Thyroid gland (tissue), 4 donors: ENCODE data around the gene PODN. TPM values are rescaled to one million over a fixed set of nuclear protein-coding genes. Genes with fewer than 3 reads are reported as not detected.

Source experiments
- DNase-seq, 2 donors: peaks; one replicate each; pipeline ENCODE4 v3.0.0-alpha.2; 2019
- H3K27ac ChIP-seq, 3 donors: fragments of 200-600 bp; sonication (generic); 1 replicate in 2 of 3; 2 replicates in 1 of 3; pipeline ENCODE4 v1.5.1; 2016 to 2019; ENCODE audit warnings: mild to moderate bottlenecking in 1 of 3, moderate library complexity in 1 of 3
- H3K27me3 ChIP-seq: fragments of 200-600 bp; sonication (generic); one replicate; pipeline ENCODE4 v1.5.1; 2019
- H3K36me3 ChIP-seq, 2 donors: fragments of 200-600 bp; sonication (generic); one replicate each; pipeline ENCODE4 v1.5.1; 2016 to 2019
- H3K4me1 ChIP-seq, 2 donors: fragments of 200-600 bp; sonication (generic); one replicate each; pipeline ENCODE4 v1.5.1; 2017 to 2019
- H3K4me3 ChIP-seq, 3 donors: fragments of 200-600 bp; sonication (generic); replicated peaks in 1 of 3; 1 replicate in 2 of 3; 2 replicates in 1 of 3; pipeline ENCODE4 v1.5.1; 2016; ENCODE audit warnings: mild to moderate bottlenecking in 1 of 3
- H3K9me3 ChIP-seq: fragments of 200-600 bp; sonication (generic); one replicate; pipeline ENCODE4 v1.5.1; 2017
- POLR2A ChIP-seq, 2 donors: fragments of 450-650 bp; IDR thresholded peaks; one replicate each; pipeline ENCODE4 v1.6.1; 2017; ENCODE audit warnings: antibody characterized with exemption in 2 of 2, mild to moderate bottlenecking in 2 of 2, moderate library complexity in 1 of 2
- WGBS, 2 donors: methylation state at CpG; one replicate each; pipeline ENCODE4 v1.1.5; 2017; 5-methylcytosine and 5-hydroxymethylcytosine counted together
- intact Hi-C: fragments of 100-400 bp; cut with DNase I; formaldehyde crosslinking; loops from one replicate; pipeline ENCODE4 v1.15.1; 2023
- total RNA-seq, 4 donors: library from RNA; depleted of rRNA; stranded (reverse); fragments of >200 nt; gene quantifications; one replicate each; pipeline ENCODE4 v1.2.3, GENCODE V29; 2016
- TF ChIP-seq, protein P1 (sequence below), 6 experiments: fragments of 200-600 bp in 3 of 6; fragments of 450-650 bp in 3 of 6; sonication (generic) in 3 of 6; IDR thresholded peaks; one replicate each; pipeline ENCODE4 v1.5.1; 2016 to 2019; ENCODE audit warnings: antibody characterized with exemption in 6 of 6, mild to moderate bottlenecking in 2 of 6, inconsistent platforms in 1 of 6, moderate library complexity in 1 of 6

The PODN gene
- total RNA-seq, 4 donors from 2014 or later = 80.8 to 125 (median 101) TPM

DNA sequence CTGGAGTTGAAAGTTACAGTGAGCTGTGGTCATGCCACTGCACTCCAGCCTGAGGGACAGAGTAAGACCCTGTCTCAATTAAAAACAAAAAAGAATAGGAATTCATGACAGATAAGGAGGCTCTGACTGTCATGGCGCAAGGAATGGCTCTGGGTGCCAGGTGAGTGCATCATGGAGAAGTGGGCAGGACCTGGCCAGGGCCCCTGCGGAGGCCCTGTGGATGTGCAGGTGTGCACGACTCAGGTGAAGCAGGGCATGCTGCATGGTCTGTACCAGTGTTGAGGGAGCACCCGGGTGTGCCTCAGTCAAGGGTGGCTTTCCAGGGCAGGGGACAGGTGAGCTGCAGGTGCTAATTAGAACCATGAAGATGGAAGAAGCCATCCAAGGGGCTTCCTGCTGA is 66.4 kb downstream of the PODN start:
- intact Hi-C loops = no loop called here
- no peak overlapping the region for H3K4me3 ChIP-seq
- H3K36me3 ChIP-seq = no peaks in the 10 kb centered on the region
- no peak for TF ChIP-seq POLR2A (IDR thresholded peaks at IDR 0.05)
- TF ChIP-seq, protein P1, sequence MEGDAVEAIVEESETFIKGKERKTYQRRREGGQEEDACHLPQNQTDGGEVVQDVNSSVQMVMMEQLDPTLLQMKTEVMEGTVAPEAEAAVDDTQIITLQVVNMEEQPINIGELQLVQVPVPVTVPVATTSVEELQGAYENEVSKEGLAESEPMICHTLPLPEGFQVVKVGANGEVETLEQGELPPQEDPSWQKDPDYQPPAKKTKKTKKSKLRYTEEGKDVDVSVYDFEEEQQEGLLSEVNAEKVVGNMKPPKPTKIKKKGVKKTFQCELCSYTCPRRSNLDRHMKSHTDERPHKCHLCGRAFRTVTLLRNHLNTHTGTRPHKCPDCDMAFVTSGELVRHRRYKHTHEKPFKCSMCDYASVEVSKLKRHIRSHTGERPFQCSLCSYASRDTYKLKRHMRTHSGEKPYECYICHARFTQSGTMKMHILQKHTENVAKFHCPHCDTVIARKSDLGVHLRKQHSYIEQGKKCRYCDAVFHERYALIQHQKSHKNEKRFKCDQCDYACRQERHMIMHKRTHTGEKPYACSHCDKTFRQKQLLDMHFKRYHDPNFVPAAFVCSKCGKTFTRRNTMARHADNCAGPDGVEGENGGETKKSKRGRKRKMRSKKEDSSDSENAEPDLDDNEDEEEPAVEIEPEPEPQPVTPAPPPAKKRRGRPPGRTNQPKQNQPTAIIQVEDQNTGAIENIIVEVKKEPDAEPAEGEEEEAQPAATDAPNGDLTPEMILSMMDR (IDR thresholded peaks at IDR 0.05) = no peak
- H3K4me1 ChIP-seq = peaks cover 0 to 5% of the 10 kb centered on the region in 2 donors
- DNase-seq = no peak
- H3K9me3 ChIP-seq = no peaks in the 10 kb centered on the region
- H3K27me3 ChIP-seq = no peaks in the 10 kb centered on the region
- WGBS, 2 donors = 94 to 100% methylated on average over 1 to 4 of the region's 4 CpGs
- no peak overlapping the region for H3K27ac ChIP-seq

DNA sequence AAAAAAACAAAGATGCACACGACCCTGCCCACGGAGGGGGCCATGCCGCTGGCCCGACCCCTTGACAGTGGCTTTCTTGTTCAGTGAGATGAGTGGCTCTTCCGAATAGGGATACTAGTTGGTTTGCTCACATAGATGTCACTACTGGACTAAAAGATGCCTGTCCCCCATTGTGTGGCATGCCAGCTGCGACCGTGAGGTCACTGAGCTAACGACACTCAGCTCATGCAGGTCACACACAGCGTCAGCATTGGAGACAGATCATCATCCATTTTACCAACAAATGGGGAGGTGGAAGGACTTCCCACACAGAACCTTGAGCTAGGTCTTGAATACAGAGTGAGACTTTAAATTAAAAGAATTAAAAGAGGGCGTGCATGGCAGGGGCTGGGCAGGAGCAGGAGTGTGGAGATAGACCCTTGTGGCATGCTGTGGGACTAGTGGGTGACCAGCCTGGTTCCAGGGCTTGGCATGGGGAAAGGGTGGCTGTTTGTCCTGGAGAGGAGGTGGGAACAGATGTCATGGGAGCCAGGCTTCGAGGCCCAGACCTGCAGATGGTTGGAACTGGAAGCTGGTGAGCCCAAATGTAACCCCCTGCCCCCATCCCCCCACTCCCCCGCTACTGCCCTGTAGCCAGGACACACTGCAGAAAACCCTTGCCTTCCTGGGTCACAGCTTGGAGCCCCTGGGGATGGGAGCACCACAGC is 68.0 kb downstream of the PODN start:
- WGBS, 2 donors = 70 to 73% methylated on average over 10 to 12 of the region's 12 CpGs
- no peak for DNase-seq
- H3K27ac ChIP-seq = no peak overlapping the region
- H3K4me1 ChIP-seq = no peaks in the 10 kb centered on the region
- TF ChIP-seq, protein P1 (IDR thresholded peaks at IDR 0.05) = no peak
- no peak for TF ChIP-seq POLR2A (IDR thresholded peaks at IDR 0.05)
- H3K9me3 ChIP-seq = no peaks in the 10 kb centered on the region
- intact Hi-C loops = no loop called here
- H3K36me3 ChIP-seq = no peaks in the 10 kb centered on the region
- H3K27me3 ChIP-seq = no peaks in the 10 kb centered on the region
- no peak overlapping the region for H3K4me3 ChIP-seq

DNA sequence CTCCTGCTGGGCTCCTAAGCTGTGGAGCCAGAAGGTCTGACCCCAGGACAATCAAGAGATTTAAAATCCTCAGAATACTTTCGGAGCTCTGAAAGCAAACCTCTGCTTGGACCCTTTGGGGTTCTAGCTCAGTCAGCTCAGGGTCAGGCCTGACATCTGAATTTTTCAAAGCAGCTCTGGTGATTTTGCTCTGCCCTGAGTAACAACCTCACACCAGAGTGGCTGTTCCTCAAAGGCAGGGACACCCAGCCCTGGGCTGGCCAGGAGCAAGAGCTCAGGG is 68.5 kb downstream of the PODN start:
- H3K27me3 ChIP-seq = no peaks in the 10 kb centered on the region
- no peak overlapping the region for H3K4me3 ChIP-seq
- no peaks in the 10 kb centered on the region for H3K36me3 ChIP-seq
- no peak for DNase-seq
- intact Hi-C loops = no loop called here
- 100% methylated on average over 1 of the region's 1 CpG for WGBS, 2 donors
- H3K4me1 ChIP-seq = no peaks in the 10 kb centered on the region
- H3K27ac ChIP-seq = no peak overlapping the region
- no peaks in the 10 kb centered on the region for H3K9me3 ChIP-seq
- TF ChIP-seq, protein P1 (IDR thresholded peaks at IDR 0.05) = no peak
- TF ChIP-seq POLR2A (IDR thresholded peaks at IDR 0.05) = no peak

DNA sequence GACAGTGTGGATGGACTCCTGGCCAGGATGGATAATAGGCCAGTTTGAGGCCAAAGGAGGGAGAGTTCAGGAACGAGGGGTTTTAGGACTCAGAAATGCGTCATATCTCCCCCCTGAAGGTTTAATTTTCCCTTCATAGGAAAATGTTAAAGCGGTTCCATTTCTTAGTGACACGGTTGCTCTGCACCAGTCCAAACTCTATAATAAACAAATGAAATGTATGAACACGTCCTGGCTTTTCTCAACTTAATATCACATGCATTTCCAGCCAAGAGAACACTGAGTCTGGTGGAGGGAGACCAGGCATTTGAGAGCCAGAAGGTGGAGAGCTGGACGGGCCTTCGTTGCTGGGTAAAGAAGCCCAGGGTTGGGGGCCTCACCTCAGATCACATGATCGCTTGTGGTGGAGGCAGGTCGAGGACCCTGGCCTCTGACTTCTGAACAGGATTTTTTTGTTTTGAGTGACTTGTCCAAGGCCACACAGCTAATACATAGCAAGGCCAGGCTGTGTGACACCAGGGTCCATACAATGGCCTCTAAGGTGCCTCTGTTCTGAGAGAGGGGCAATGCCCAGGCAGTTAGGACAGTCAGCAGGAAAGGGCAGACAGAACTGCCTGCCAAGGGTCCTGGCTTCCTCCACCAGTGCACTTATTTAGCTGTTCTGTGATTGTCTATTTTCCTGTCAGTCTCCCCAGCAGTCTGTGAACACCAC is 69.0 kb downstream of the PODN start:
- 78 to 85% methylated on average over 9 of the region's 9 CpGs for WGBS, 2 donors
- TF ChIP-seq, protein P1 (IDR thresholded peaks at IDR 0.05) = no peak
- TF ChIP-seq POLR2A (IDR thresholded peaks at IDR 0.05) = no peak

DNA sequence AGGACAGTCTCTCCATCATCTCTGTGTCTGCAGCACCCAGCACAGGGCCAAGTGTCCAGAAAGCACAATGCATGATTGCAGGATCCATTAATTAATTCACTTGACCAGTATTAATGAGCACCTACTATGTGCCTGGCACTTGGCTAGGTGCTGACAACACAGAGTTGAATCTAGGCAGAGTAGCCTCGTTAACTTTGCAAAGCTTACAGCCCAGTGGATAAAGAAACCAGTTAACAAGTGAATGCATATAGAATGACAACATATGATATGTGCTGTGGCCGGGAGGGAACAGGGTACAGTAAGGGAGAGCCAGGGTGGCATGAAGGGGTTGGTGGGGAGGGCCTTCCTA is 69.6 kb downstream of the PODN start:
- DNase-seq = no peak
- H3K4me1 ChIP-seq = no peaks in the 10 kb centered on the region
- WGBS, 2 donors = 91 to 92% methylated on average over 2 of the region's 2 CpGs
- H3K27me3 ChIP-seq = no peaks in the 10 kb centered on the region
- H3K9me3 ChIP-seq = no peaks in the 10 kb centered on the region
- no peak overlapping the region for H3K4me3 ChIP-seq
- intact Hi-C loops = no loop called here
- no peak overlapping the region for H3K27ac ChIP-seq
- TF ChIP-seq, protein P1 (IDR thresholded peaks at IDR 0.05) = no peak
- no peak for TF ChIP-seq POLR2A (IDR thresholded peaks at IDR 0.05)
- no peaks in the 10 kb centered on the region for H3K36me3 ChIP-seq

More for the DNA sequence above, 69.0 kb downstream of the PODN start:
- H3K27ac ChIP-seq = no peak overlapping the region
- H3K9me3 ChIP-seq = no peaks in the 10 kb centered on the region
- no peaks in the 10 kb centered on the region for H3K27me3 ChIP-seq
- no peaks in the 10 kb centered on the region for H3K4me1 ChIP-seq
- no peaks in the 10 kb centered on the region for H3K36me3 ChIP-seq
- no peak overlapping the region for H3K4me3 ChIP-seq
- intact Hi-C loops = no loop called here
- no peak for DNase-seq
